HG03045 (cell line): ENCODE data around the gene BARHL1.

Experiments used
- ATAC-seq: cut with Tn5 transposase; IDR thresholded peaks from one replicate; pipeline ENCODE4 v1.9.1; 2021; ENCODE audit warnings: mild to moderate bottlenecking, moderate library complexity; ENCODE audit not compliant: unreplicated experiment

BARHL1 gene

GRCh38 chr9:132610661-132611060, 28.3 kb downstream of the BARHL1 start:
- no peak for ATAC-seq

DNA sequence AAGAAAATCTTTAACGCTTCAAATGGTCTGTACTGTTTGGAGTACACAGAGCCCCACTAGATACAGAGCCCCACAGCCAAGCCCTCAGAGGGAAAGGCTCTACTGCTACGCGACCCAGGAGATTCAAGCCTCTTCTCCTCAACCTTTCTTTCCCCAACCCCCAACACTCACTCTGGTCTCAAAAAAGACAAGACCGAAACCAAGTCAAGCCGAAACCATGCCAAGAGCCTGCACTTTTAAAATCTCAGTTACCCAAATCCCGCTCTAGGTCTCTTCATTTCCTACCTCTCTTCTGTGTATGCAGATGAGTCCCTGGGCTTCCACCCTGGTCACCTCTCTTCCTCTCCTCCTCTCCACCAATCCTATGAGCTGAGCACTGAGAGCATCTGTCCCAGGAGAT, 31.9 kb downstream of the BARHL1 start:
- ATAC-seq, result no peak

- no peak for ATAC-seq
Measured at GRCh38 chr9:132615774-132616173, 33.4 kb downstream of the BARHL1 start.

DNA sequence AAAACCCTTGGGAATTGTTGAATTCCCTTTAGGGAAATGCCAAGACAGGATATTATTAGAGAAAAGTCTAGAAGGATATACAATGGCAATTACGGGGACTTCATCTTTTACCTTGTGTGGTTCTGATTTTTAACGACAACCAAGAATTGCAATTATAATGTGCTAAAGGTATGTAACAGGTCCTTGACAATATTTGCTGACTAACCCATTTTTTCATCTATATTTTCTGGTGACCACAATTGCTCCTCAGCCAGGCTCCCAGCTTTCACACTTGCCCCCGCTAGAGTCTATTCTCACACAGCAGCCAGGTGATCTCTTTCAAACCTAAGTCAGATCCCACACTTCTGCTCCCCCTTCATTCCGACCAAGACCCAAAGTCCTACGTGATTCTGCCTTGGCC, 34.3 kb downstream of the BARHL1 start:
- ATAC-seq, result no peak

DNA sequence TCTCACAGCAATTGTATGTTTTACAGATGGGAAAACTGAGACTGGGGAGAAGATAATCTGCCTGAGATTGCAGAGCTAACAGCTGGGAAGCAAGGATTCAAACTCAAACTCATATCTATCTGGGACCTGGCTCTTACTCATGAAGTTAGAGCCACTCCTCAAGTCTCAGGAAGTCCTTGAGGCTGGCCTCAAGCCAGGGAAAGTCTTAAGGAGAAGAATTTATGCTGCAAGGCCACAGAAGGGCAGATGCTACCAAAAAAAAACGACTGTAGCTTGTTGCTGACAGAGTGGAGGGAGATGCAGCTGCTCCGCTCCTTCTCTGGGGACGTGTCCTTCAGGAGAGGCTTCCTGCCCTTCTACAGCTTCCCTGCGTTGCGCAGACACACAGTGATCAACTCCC, 39.8 kb downstream of the BARHL1 start:
- ATAC-seq, result no peak

GRCh38 chr9:132626285-132626684, 43.9 kb downstream of the BARHL1 start:
- ATAC-seq, result no peak

DNA sequence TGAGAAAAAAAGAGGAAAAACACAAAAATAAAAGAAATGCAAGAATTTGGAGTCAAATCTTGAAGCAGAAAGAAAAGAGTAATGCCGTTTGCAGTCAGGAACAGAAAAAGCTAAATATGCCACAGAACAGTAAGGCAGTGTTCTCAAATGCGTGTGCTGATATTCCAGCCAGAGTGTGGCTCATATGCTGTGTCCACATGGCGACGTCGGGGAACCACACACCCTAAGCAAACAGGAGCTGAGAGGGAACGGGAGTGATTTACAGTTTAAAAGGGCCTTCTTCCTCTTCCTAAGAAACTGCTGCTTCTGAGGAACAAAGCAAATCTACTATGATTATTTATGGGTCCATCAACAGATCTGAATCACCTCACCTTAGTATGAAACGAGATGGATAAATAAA, 44.7 kb downstream of the BARHL1 start:
- ATAC-seq, result no peak

DNA sequence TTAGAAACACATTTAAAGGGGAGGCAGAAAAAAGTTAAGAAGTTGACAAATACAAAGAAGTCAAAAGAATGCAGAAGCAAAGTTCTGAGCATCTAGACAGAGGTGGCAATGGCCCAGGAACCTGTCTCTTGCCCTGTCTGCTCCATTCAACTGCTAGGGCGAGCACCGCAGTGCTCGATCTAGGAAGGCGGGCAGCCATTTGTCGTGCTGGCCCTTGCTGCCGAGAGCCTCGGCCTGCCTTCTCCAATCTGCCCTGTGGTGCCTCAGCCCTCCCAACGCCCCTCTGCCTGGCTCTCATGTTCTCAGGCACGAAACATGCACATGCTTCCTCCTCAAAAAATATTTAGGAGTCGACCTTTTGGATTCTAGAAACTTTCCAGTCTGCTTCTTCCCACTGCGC, 45.2 kb downstream of the BARHL1 start:
- no peak for ATAC-seq

- ATAC-seq, result no peak
Measured at GRCh38 chr9:132628746-132629145, 46.3 kb downstream of the BARHL1 start.

DNA sequence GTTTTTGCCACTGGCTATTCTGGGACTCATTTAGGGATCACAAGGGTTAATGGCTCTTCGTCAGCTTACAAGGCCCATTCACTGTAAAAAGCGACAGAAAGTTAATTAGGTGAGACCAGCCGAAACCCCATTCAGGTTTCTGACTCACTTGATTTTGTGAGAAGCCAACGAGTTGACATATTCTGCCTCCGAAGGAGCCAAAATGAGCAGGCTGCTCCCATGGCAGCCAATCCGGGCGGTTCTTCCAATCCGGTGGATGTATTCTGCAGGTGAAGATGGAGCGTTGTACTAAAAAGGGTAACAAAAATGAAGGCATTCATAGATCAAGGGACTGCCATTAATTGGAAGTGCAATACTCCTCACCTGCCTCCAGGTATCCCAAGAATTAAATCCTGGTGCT, 47.7 kb downstream of the BARHL1 start:
- no peak for ATAC-seq

- ATAC-seq, result no peak
Measured at GRCh38 chr9:132630811-132631210, 48.4 kb downstream of the BARHL1 start.

- no peak for ATAC-seq
Measured at GRCh38 chr9:132631280-132631679, 48.9 kb downstream of the BARHL1 start.

DNA sequence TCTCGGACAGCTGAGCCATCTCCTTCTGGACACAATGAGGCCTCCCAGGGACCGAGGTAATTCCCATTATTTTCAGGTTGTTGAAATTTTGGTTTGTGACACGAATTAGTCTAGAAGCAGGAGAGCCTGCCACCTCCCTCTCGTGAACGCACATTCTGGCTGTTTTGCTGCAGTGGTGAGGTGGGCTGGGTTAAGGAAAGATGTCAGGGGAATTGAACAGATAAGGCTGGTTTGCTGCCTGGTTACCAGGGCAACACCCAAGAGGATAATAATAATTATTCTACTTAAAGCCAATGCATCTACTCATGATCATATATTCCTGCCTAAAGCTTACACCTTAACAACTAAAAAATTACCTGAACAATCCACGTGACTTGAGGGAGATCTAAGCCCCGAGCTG, 49.3 kb downstream of the BARHL1 start:
- ATAC-seq, result no peak

DNA sequence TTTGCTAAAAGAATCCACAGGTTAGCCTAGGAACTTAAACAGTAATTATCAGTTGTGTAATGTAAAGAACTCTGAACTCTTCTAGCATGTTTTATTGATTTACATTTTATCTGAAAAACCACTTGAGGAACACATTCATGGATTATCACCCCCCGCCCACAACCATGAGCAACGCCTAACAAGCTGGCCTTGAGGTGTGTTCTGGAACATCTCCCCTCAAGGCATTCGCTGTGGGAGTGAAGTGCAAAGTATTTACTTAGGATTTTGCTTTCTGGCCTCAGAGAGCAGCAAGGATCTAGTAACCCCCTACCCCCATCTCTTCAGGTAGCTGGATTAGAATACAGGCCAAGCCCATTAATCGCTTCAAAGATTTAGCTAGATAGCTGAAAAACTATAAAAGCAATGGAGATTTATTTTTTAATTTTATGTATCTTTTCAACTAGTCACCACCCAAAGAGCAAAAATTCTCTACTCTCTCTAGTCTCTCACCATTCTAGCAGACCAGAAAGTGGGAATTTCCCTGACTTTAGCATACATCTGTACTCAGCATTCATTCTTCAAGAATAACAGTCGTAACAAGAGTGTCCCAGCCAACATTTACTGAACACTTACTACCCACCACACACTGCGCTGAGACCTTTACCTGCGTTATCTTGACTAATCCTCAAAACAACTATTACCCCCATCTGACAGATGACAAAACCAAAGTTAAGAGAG, 50.2 kb downstream of the BARHL1 start:
- no peak for ATAC-seq

- no peak for ATAC-seq
Measured at GRCh38 chr9:132634327-132634726, 51.9 kb downstream of the BARHL1 start.

GRCh38 chr9:132637351-132637750, 54.9 kb downstream of the BARHL1 start:
- no peak for ATAC-seq

GRCh38 chr9:132637801-132638200, 55.4 kb downstream of the BARHL1 start:
- no peak for ATAC-seq

GRCh38 chr9:132638240-132638639, 55.8 kb downstream of the BARHL1 start:
- no peak for ATAC-seq

DNA sequence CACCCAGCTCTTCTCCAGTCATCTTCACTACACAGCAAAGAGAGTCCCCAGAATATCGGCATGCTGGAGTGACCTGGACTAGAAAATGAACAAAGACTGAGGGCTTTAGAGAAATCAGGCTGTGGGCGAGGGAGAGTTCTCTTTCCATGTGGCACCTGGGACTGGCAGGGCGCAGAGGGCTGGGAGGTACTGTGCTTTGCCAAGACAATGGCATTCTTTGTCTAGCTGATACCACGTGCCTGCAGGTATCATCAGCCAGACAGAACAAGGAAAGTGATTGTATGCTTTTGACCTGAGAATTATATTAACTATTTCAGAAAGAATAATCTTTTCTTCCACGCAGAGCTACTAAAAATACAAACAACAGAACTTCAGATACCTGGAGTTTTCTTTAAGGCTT, 56.9 kb downstream of the BARHL1 start:
- ATAC-seq, result no peak
